Activated CD4-positive, alpha-beta T cell treated with anti-CD3 and anti-CD28 coated beads, Interleukin-2, amount 50 U/mL, for 16 hours (primary cell): Measurements from ENCODE around the gene CERS1.
"Not testable (repeated sequence)": the region's sequence is repeated elsewhere in the genome, so short reads cannot be mapped to it uniquely, and the experiment has no call there.

ENCODE experiments used
- DNase-seq: peaks from one replicate; pipeline ENCODE4 v3.0.0-alpha.2; 2020

CERS1 gene

DNA sequence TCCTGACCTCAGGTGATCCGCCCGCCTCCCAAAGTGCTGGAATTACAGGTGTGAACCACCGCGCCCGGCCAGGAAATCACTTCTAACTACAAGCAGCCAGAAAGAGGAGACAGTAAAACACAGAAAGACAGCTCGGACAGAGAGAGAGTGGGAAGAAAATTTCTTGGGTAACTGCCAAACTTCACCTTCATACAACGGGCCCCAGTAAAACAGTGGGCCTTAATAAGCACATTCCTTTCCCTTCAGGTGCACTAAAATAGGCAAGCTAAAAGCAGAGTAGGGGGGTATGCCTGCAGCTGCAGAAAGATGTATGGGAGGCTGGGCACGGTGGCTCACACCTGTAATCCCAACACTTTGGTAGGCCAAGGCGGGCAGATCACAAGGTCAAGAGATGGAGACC, 21.6 kb upstream of the CERS1 start:
- DNase-seq, result not testable (repeated sequence)

DNA sequence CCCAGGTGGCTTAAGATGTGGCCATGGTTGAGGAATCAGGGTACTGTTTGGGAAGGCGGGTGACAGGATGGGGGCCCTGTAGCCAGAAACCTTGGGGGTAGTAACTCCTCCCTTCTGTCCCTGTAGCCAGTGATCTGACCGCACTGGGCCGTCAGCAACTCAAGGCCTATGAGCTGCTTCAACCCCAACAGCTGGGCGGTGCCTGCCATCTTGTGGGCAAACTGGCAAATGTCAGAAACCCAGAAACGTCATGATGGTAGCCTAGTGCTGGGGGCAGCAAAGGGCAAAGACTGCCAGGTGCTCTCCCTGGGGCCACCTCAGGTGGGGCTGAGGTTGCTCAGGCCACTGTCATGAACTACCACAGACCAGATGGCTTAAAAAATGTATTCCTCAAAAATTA, 19.7 kb upstream of the CERS1 start:
- peak; percentile 46 for DNase-seq

DNA sequence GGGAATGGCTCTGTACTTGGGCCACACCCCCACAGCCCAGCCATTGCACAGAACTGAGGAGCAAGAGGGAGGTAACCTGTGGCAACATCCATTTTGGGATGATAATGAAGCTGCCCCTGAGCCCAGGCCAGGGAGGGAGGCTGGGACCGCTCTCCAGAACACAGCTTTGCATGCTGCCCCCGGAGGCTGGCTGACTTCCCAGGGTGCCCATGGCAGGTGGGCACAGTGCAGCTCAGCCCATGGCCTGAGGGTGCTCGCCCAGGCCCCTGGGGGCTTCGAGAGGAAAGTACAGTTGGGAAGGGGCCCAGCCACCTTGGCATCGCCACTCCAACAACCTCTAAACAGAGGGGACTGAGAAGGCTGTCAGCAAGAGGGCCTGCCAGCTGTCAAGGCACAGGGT, 17.5 kb upstream of the CERS1 start:
- DNase-seq, result no peak

DNA sequence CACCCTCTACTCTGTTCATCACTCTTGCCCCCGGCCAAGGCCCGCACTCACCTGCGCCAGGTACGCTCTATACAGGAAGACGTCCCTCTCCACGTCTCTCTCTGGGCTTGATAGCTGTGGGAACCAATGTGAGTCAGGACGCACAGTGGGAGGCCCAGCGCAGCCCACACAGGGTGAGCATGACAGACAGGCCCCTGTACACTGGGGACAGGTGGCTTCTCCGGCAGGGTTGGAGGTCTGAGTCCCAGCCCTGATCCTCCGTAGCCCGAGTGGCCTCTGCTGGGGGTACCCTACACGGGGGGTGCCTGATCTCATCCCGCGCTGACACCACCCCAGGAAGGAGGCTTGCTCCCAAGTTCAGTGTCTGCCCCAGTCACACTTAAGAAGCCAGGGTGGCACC, 17.0 kb upstream of the CERS1 start:
- no peak for DNase-seq

DNA sequence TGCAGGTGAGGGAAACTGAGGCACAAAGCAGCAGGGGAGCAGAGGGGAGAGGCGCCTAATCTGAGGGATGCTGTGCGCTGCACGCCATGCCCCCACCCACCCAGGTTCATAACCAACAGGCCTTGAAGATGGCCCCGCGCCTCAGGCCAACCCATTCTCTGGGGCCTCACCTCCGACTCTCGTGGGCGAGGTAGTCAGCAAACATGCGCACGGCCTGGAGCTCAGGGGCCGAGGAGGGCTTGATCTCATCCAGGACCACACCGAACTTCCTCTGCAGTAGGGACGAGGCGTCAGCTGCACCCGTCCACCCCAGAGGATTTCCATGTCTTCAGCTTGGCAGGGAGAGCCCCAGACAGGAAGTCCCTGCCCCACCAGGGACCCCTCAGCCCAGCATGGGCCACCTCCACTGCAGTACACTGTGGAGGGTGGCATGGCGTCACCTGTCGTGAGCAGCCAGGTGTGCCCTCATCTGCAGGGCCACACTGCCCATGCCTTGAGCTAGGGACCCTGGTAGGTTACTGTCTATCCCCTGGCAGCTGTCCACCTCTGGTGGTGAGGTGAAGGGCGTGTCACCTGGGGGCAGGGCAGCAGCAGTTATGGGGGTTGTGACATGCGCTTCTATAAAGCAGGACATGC, 15.0 kb upstream of the CERS1 start:
- no peak for DNase-seq

DNA sequence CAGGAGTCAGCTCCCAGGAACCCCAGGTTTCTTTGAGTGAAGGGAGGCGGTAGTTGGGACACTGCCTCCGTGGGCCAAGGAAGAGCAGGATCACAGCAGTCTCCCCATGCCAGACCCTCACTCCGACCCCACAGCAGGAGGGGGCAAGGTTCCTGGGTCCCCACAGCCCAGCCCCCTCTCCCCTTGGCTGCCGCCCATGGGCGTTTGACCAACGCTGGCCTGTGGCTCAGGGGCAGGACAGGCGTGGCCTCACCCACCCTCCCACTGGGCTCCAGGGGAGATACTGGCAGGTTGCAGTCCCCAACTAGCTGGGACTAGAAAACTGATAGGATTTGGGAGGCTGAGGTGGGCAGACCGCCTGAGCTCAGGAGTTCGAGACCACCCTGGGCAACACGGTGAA, 14.1 kb upstream of the CERS1 start:
- no peak for DNase-seq

DNA sequence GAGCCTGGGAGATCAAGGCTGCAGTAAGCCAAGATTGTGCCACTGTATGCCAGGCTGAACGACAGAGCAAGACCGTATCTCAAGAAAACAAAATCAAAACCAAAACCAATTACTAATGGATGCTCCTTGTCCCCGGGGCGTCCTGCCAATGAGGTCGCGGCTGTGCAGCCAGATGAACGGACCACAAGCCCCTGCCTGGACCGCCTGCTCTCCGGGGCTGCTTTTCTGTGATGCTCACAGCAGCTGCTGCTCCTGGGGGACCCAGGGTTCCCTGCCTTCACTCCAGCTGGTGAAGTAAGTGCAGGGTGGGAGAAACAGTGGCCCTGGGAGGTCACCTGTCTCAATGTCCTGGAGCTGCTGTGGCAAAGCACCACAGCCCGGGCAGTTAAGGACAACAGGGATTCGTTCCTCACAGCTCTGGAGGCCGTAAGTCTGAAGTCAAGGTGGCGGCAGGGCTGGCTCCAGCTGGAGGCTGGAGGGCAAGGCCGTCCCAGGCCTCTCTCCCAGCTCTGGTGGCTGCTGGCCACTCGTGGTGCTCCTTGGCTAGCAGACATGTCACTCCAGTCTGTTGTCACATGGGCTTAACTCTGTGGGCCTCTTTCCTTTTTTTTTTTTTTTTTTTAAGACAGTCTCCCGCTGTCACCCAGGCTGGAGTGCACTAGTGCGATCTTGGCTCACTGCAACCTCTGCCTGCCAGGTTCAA, 13.1 kb upstream of the CERS1 start:
- DNase-seq, result no peak

DNA sequence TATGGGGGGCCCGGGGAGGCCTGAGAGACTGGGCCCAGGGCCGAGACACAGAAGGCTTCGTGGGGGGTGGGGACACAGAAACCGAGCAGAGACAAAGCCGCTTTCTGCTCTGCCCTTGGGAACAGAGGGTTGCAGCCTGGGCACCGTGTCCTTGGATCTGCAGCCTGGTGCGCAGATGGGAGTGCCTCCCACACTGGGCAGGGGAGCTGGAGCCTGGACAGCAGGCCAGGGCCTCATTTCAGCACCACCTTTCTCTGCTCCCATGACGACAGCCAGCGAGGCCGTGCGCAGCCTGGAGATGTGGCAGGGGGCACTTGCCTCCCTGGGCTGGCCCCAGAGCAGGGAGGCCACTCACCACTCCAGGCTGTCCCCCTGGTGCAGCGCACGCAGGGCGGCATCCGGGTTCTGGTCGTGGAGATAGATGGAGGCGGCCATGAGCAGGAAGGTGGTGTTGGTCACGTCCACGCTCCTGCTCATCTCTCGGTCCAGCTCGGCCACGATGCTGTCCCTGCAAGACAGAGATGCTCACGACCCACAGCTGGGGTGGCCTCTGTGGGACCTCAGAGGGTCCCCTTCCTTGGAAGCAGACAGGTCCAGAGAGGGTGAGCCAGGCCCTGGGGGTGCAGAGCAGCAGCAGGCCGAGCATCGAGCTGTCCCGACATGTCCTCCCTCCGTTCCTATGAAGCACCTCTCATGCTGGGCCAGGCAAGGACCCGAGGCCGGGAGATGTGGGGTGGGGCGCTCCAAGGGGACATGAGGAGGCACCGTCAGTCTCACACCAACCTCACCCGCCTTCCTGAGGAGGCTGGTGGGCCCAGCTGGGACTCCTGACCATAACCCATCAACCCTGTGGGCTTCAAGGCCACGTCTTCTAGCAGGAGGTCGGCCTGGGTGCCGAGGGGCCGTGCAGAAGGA, 10.9 kb upstream of the CERS1 start:
- DNase-seq, result no peak

DNA sequence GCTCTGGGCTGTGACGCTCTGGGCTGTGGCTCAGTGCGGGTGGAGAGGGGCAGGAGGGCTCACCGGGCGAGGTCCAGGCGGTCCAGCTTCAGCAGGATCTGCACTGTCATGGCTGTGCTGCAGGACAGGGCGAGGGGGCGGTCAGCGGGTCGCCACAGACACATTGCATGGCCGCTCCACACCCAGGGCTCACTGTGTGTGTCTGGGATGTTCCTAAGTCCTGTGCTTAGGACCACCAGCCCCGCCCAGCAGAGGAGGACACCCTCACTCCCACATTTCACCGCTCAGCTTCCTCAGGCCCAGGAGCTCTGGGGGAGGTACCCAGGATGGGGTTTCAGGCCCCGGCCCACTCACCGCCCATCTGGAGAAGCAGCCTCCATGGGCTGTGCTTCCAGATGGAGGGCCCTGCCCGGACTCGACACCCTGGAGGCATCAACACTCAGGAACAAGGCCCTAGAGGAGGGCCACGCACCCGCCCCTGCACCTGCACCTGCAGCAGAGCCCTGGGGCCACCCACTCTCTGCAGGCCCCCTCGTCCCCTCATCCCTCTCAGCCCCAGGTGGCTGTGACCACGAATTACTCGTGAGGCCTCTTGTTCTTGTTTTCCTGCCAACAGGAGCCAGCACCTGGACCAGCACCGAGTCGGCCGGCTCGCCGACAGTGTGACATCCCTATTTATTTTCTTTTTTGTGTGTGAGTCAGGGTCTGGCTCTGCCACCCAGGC, 9.7 kb upstream of the CERS1 start:
- DNase-seq, result no peak

DNA sequence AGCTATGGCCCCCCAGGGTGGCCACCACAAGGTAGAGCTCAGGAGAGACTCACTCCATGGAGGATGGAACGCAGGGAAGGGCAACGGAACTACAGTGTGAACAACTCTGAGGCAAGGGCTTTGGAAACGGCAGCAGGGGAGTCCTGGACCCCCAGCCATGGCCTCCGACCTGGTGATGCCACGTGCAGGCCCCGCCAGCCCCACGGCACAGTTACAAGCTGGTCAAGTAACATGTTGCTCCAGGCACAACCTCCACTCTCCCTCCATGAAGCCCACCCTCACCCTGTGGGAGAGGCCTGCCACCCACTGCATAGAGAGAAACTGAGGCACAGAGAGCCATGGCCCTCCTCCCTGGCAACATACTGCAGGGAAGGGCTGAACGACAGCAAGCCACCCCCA, 9.1 kb upstream of the CERS1 start:
- no peak for DNase-seq

DNA sequence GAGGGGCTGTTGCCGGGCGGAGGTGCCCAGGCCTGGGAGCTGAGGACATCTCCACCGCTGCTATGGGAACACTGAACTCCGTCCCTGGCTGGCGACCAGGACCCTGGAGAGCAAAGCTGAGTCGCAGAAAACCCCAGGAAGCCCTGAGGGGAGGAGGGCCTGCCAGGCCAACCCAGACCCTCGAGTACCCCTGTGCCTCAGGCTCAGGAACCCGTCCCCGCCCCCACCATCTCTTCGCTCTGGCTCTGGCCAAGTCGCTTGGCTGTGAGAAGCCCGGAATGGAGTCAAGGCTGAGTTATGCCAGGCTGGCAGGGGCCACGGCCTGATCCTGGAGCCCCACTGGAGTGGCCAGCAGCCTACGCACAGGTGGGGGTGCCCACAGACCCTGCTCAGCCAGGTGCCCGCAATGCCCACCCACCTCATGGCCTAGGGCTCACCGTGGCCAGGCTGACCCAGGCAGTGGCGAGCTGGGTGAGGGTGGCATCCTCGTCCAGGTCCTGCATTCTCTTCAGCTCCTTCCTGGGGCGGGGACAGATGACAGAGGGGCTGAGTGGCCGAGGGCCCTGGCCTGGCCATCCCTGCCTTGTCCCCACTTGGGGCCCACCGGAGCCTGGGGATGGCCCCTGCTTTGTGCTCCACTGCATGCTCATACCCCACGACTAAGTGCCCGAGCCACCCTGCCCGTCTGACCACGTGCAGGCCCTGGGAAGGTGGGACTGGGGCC, 8.5 kb upstream of the CERS1 start:
- DNase-seq, result no peak

DNA sequence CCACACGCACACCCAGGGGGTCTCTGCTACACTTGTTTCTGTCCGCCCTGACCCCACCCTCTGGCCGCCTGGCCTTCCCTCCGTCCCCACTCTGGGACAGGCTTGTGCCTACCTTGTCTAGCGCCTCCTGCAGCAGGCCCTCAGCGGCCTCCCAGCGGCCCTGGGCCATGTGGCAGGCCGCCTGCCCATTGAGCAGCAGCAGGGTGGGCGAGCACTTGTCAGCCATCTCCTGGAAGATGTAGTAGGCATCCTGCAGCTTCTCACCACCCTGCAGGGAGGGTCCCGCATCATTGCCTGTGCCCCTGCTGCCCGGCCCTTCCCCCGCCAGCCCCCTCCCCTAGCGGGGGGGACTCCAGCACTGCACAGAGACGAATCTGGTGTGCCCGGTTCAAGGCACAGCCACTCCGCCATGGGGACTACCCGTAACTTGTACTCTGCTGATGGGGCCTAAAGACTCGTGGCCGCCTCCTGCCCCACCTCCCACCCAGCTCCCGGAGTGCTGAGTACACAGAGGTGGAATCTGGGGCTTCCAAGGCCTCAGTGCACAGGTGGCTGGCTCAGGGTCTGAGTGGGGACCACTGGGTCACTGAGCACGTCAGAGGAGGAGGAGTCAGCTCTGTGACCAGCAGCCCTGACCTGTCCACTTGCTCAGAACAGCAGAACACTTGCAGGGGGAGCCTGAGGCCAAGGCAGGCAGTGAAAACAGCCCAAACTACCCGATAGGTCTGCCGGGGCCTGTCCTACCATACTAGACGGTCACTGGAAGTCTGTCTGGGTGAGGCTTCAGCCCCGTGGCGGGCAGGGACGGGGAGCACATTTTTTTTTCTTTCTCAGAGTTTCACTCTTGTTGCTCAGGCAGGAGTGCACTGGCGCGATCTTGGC, 7.4 kb upstream of the CERS1 start:
- DNase-seq, result no peak

DNA sequence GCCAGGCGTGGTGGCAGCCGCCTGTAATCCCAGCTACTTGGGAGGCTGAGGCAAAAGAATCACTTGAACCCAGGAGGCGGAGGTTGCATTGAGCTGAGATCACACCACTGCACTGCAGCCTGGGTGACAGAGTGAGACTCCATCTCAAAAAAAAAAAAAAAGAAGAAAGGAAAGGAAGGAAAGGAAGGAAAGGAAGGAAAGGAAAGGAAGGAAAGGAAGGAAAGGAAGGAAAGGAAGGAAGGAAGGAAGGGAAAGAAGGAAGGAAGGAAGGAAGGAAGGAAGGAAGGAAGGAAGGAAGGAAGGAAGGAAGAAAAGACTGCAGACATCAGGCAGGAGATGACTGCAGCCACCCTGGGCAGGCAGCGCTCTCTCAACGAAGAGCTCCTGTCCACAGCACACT, 6.6 kb upstream of the CERS1 start:
- not testable (repeated sequence) for DNase-seq

DNA sequence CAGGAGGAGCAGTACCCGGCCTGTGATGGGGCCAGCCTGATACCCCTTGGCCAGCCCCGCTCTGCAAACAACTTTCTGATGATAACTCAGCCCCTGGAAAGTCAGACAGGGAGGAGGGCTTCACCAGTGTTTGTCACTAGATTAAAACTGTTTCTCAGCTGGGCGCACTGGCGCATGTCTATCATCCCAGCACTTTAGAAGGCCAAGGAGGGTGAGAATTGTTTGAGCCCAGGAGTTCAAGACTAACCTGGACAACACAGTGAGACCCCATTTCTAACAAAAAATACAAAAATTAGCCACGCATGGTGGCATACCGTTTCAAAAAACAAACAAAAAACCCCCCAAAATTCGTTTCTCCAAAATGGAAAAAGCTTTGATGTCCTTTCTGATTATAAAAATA, 5.5 kb upstream of the CERS1 start:
- DNase-seq, result no peak

DNA sequence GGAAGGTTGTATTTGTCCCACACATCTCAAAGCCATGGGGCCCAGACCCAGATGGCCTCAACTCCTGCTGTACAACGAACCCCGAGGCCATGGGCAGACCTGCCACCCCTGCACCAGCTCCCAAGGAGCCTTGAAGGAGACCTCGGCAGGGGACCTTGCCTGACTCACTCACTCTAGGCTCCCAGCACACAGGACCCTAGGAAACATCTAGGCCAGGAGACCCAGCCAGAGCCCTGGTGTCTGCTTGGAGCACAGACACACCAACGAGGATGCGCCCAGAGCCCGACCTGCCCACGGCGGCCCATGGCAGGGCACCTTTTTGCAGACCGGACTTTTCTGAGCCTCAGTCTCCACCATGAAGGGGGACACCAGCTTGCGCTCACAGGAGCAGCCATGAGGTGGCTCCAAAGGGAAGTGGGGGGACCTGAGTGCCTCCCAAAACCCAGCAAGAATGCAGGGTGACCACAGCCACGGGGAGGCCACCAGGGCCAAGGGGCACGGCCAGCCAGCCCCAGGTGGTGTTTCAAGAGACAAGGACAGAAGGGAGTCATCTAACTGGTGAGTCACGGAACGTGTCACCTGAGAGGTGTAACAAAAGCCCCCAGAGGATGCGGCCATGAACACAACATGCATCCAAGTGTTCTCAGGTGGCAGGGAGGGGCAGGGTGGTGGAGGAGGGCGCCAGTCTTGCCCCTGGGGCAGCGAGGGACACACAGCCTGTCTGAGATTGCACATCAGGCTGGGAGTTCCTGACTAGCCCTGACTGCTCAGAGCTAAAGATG, 4.9 kb upstream of the CERS1 start:
- no peak for DNase-seq

DNA sequence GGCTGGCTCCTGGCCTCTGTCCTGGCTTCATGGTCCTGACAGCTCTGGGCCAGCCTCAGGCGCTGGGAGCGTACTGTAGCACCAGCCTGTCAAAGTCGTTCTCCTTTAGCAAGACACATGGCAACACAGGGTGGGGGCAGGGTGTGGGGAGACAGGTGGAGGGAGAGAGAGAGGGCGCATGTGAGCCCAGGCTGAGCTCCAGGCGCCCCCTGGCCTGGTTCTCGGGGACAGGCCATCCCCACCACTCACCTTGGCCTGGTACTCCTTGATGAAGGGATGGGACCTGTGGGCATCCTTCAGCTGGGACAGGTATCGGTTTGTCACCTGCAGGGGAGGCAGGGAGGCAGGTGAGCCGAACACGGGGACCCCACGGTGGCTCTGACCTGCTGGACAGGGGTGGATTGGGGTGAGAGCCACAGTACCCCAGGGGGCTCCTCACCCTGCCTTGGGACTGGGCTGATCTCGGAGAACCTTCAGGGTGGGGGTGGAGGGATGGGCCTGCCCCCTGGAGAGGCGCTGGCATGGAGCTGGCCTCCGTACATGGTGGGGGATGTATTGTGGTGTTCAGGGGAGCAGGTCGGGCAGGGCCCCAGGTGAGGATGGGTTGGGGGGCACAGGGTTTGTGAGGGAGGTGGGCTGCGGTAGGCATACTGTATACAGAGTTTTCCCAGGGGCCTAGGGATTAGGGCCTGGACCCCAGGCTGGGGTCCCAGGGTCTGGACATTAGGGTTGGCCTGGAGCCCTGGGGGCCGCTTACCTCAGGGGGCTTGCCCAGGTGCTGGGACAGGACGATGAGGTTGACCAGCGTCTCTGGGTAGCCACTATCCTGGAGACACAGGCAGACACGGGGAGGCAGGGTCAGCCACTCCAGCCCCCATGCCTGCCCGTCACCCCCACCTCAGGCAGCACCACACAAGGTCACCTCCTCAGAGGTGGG, 3.9 kb upstream of the CERS1 start:
- no peak for DNase-seq

DNA sequence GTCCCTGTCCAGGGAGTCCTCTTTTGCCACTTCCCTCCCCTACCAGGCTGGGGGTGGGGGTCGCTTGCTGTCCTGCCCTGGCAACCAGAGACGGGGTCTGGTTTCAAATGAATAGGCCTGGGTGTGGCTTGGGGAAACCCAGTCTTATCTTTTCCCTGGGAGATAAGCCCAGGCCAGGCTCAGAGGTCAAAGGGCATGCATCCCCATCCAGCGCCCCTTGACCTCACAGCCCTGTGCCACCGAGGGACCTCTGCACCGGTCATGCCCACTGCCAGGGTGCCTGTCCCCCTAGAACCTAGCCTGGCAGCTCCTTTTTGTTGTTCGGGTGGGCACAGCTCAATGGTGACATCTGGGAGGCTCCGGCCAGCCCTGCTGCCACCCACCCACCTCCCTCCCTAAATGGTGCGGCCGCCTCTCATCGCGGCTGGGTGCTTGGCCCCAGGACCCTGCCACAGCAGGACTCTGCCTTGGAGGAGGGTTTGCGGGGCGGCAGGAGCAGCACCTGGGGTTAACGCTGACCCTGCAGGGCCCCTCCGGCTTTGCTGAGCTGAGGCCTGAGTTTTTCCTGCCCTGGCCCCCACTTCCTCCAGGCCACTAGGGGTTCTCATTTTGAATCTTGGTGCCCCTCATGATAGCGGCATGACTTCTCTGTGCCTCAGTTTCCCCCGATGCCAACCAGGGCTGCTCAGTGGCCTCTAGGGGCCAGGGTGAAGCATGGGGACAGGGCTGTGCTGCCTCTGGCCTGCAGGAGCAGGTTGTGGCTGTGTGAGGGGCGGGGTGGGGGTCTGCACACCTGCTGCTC, 2.9 kb upstream of the CERS1 start:
- no peak for DNase-seq

DNA sequence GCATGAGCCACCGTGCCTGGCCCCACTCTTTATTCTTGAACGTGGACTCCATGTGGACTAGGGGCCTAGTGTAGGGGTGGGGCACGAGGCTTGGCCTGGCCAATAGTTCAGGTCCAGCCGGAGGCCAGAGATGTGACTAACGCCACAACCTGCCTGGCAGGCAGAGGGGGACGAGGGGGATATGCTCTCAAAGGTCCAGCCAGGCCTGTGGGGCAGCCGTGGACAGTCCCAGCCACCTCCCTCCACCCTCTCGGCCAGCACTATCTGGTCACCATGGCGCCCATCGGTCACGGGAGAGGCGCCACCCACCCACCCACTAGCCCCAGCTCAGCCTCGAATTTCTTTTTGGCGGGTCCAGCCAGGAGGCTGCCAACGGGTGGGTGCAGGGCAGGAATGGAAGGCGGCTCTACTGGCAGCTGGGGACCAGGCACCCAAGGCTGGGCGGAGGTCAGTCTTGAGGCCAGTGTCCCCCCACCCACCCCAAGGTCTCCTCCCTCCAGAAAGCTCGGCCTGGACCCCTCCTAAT, 2.2 kb upstream of the CERS1 start:
- no peak for DNase-seq
